ENCODE data around the gene APOL2.

DNA sequence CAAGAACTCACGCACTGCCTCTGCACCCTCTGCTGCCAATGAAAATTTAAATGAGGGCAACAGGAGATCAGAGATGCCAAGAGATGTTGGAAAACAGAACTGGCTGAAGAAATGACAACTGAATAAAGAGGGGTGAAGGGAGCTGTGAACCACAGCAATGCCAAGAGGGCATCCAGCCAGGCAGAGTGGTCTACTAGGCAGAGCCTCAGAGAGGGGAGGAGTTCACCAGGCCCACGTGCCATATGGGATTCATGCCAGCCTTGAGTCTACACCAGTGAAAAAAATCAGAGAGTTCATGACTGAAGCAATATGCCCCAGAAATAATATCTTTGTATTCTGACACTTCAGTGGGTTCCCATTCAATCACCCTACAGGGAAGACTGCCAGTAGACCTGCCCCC, 4.4 kb downstream of the APOL2 start:
- TF ChIP-seq POLR2A (IDR thresholded peaks at IDR 0.05; ENCODE audit: low read depth, low read length) = no peak
- TF ChIP-seq, protein P1, sequence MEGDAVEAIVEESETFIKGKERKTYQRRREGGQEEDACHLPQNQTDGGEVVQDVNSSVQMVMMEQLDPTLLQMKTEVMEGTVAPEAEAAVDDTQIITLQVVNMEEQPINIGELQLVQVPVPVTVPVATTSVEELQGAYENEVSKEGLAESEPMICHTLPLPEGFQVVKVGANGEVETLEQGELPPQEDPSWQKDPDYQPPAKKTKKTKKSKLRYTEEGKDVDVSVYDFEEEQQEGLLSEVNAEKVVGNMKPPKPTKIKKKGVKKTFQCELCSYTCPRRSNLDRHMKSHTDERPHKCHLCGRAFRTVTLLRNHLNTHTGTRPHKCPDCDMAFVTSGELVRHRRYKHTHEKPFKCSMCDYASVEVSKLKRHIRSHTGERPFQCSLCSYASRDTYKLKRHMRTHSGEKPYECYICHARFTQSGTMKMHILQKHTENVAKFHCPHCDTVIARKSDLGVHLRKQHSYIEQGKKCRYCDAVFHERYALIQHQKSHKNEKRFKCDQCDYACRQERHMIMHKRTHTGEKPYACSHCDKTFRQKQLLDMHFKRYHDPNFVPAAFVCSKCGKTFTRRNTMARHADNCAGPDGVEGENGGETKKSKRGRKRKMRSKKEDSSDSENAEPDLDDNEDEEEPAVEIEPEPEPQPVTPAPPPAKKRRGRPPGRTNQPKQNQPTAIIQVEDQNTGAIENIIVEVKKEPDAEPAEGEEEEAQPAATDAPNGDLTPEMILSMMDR (IDR thresholded peaks at IDR 0.05 in 2 of 3, conservative IDR thresholded peaks at IDR 0.05 in 1 of 3; ENCODE audit: control insufficient read depth in 2 of 3, extremely low read depth in 1 of 3, insufficient read depth in 1 of 3, low read depth in 3 of 3, low read length in 3 of 3) = no peak
- no peak for TF ChIP-seq ZNF622 (IDR thresholded peaks at IDR 0.05)
- TF ChIP-seq CBFB (IDR thresholded peaks at IDR 0.05; ENCODE audit: low read depth) = no peak
- TF ChIP-seq, protein P2, sequence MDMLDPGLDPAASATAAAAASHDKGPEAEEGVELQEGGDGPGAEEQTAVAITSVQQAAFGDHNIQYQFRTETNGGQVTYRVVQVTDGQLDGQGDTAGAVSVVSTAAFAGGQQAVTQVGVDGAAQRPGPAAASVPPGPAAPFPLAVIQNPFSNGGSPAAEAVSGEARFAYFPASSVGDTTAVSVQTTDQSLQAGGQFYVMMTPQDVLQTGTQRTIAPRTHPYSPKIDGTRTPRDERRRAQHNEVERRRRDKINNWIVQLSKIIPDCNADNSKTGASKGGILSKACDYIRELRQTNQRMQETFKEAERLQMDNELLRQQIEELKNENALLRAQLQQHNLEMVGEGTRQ (IDR thresholded peaks at IDR 0.05; ENCODE audit: borderline replicate concordance, low read depth, low read length) = no peak
- TF ChIP-seq, protein P3, sequence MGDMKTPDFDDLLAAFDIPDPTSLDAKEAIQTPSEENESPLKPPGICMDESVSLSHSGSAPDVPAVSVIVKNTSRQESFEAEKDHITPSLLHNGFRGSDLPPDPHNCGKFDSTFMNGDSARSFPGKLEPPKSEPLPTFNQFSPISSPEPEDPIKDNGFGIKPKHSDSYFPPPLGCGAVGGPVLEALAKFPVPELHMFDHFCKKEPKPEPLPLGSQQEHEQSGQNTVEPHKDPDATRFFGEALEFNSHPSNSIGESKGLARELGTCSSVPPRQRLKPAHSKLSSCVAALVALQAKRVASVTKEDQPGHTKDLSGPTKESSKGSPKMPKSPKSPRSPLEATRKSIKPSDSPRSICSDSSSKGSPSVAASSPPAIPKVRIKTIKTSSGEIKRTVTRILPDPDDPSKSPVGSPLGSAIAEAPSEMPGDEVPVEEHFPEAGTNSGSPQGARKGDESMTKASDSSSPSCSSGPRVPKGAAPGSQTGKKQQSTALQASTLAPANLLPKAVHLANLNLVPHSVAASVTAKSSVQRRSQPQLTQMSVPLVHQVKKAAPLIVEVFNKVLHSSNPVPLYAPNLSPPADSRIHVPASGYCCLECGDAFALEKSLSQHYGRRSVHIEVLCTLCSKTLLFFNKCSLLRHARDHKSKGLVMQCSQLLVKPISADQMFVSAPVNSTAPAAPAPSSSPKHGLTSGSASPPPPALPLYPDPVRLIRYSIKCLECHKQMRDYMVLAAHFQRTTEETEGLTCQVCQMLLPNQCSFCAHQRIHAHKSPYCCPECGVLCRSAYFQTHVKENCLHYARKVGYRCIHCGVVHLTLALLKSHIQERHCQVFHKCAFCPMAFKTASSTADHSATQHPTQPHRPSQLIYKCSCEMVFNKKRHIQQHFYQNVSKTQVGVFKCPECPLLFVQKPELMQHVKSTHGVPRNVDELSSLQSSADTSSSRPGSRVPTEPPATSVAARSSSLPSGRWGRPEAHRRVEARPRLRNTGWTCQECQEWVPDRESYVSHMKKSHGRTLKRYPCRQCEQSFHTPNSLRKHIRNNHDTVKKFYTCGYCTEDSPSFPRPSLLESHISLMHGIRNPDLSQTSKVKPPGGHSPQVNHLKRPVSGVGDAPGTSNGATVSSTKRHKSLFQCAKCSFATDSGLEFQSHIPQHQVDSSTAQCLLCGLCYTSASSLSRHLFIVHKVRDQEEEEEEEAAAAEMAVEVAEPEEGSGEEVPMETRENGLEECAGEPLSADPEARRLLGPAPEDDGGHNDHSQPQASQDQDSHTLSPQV (IDR thresholded peaks at IDR 0.05) = no peak
- no peak for TF ChIP-seq ZNF217 (IDR thresholded peaks at IDR 0.05)
- TF ChIP-seq EP300 (IDR thresholded peaks at IDR 0.05; ENCODE audit: borderline replicate concordance in 1 of 2, control insufficient read depth in 1 of 2, low read depth in 2 of 2, low read length in 2 of 2) = no peak
- no peak for TF ChIP-seq SP1 (IDR thresholded peaks at IDR 0.05; ENCODE audit: low read depth, low read length)
